GM12892 (cell line): ENCODE results near the gene PDZK1IP1.
A peak's percentile ranks its signal among the peaks of the same experiment; 100 is the strongest.

Source experiments
- DNase-seq: peaks from one replicate; pipeline ENCODE4 v3.0.0; 2011; ENCODE audit not compliant: insufficient read length
- FAIRE-seq: peaks from 2 replicates; lab custom pipeline; 2011; peaks lifted over from hg19 to GRCh38; lab: Jason Lieb, UNC
- POLR2A ChIP-seq: IDR thresholded peaks from 2 replicates; pipeline ENCODE4 v1.6.1; 2011; ENCODE audit warnings: low read depth, low read length, control low read depth
- POLR2AphosphoS5 ChIP-seq: IDR thresholded peaks from 2 replicates; pipeline ENCODE4 v1.6.1; 2011; ENCODE audit warnings: low read depth, low read length, control low read depth
- TAF1 ChIP-seq: IDR thresholded peaks from 2 replicates; pipeline ENCODE4 v1.6.1; 2011; ENCODE audit warnings: low read depth, mild to moderate bottlenecking, control low read depth, low read length, borderline replicate concordance

The PDZK1IP1 gene

GRCh38 chr1:47181955-47182675 is 7.7 kb downstream of the PDZK1IP1 start:
- no peak for DNase-seq
- FAIRE-seq, result no peak
- TF ChIP-seq POLR2A, result no peak
- no peak for TF ChIP-seq POLR2AphosphoS5
- TF ChIP-seq TAF1, result no peak

GRCh38 chr1:47181095-47181954 is 8.5 kb downstream of the PDZK1IP1 start:
- DNase-seq (no peak), FAIRE-seq (no peak)
- TF ChIP-seq POLR2AphosphoS5 (no peak), TAF1 (no peak), POLR2A (no peak)

DNA sequence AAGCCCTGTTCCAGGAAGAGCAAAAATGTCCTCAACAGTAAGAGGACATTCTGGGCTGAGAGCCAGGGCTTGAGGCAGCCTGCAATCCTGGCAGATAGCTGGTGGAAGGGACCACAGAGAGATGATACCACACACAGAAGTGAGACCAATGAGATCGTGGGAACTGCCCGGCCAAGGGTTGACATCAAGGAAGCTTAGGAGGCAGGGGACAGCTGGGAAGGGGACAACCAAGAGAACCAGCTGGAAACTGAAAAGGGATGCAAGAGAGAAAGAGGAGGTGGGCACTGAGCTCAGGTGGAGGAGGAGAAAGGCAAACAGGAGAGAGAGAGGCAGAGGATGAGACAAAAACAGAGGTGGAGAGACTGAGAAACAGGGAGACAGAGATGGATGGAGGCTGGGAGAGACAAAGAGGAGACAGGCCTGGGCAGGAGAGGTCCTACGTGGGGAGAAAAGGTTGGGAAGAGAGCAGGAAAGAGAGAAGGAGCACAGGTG is 9.2 kb downstream of the PDZK1IP1 start:
- TF ChIP-seq POLR2A (no peak), POLR2AphosphoS5 (no peak), TAF1 (no peak)
- no peak for FAIRE-seq
- DNase-seq, result no peak

- no peak for DNase-seq
- no peak for FAIRE-seq
- TF ChIP-seq POLR2AphosphoS5, result no peak
- no peak for TF ChIP-seq POLR2A
- no peak for TF ChIP-seq TAF1
These were observed 9.8 kb downstream of the PDZK1IP1 start for GRCh38 chr1:47179988-47180563.

DNA sequence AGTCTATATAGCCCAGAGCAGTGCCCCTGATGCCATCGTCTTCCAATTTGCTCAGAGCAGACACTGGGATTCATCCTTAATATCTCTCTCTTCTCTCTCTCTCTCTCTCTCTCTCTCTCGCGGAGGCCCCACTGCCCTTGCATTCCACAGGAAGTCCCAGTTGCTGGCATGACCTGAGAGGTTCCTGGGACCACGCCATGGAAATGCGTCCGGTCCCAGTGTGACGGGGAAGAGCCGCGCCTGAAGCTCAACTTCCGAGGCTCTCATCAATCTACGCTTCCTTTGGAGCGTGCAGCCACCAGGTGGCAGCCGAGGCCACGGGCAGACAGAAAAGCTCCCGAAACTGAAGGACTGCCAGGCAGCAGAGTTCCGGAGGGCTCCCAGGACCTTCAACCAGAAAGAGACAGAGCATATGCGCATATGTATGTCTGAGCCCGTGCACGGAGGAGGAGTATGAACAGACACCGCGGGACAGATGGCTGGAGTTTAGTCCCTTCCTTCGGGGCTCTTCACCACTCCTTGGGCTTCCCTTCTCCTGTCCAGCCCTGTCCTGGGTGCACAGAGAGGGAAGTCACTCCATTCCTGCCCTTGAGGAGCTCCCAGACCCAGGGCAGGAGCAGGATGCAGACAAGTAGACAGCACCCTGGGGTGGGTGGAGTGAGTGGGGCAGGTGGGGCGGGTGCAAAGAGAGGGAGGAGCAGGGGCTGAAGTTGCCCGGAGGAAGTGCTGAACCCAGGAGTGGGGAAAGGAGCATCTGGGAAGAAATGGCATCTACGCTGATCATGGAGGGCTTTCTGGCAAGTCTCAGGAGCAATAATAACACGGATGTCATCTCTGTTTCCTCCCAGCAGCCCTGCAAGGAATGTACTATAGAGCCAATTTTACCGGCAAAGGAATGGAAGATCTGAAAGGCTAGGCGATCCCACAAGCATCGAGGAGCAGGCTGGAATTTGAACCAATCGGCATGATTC is 10.5 kb downstream of the PDZK1IP1 start:
- FAIRE-seq, result peak; percentile 78
- peak; percentile 71 for DNase-seq
- TF ChIP-seq POLR2A (peak; percentile 50; the same call in 1 of the 2 replicates), POLR2AphosphoS5 (no peak), TAF1 (0 out of 2 replicates have a peak, but pooled peaks have one; percentile 44)

DNA sequence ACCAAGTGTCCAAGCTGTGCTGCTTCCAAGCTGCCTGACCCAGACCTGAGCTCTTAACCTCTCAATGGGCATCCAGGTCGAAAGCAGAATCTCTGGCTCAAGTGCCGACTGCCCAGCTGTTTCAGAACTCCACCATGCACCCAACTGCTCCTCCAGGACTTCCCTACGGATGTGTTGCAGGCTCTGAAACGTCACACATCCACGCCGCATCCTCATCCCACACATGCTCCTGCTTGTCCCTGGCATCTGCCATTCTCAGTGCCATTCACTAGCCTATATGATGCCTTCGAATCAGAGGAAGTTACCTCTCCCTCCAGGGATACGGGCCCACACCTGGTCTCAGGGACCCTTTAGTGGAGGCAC is 11.2 kb downstream of the PDZK1IP1 start:
- no peak for DNase-seq
- TF ChIP-seq POLR2AphosphoS5, result no peak
- no peak for TF ChIP-seq POLR2A
- no peak for TF ChIP-seq TAF1
- FAIRE-seq, result no peak

DNA sequence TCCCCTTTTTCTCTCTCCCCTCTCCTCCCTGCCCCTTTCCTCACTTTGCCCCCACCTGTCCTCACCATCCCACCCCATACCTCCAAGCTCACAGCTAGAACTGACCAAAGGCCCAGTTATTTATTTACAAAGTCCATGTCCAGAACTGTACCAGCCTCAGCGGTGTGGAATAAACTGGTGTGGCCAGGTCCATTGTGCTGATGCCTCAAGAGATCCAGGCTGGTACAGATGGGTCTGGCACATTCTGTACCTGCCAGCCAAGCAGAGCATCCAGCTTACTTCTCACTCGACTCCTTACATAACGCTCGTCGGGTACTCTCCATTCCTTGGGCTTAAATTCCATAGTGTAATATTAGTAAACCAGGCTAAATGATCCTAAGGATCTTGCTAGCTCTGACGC is 11.8 kb downstream of the PDZK1IP1 start:
- FAIRE-seq, result no peak
- DNase-seq, result no peak
- TF ChIP-seq POLR2A (no peak), POLR2AphosphoS5 (no peak)

- TF ChIP-seq POLR2A (no peak), POLR2AphosphoS5 (no peak), TAF1 (no peak)
- peak; percentile 74 for FAIRE-seq
These were observed 14.5 kb downstream of the PDZK1IP1 start for GRCh38 chr1:47175227-47175934.

DNA sequence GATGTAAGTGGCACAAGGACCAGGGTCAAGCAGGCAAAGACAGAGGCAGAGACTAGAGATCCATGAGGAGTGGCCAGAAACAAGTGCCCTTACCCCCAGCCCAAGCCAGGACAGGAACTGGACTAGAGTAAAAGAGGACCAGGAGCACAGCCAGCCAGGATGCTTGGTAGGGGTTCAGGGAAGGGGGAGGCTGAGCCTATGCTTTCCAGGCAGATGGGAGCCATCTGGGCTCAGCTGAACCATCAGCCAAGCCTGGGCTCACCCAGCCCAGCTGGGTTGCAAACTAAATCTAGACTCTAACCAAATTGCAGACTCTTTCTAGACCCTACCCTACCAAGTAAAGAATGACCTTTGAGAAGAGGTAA is 15.2 kb downstream of the PDZK1IP1 start:
- no peak for DNase-seq
- no peak for TF ChIP-seq POLR2AphosphoS5
- no peak for TF ChIP-seq TAF1
- no peak for TF ChIP-seq POLR2A
- FAIRE-seq, result no peak

More at GRCh38 chr1:47175227-47175934, 14.5 kb downstream of the PDZK1IP1 start:
- no peak for DNase-seq

GRCh38 chr1:47172782-47173181 is 17.1 kb downstream of the PDZK1IP1 start:
- TF ChIP-seq TAF1 (no peak), POLR2AphosphoS5 (no peak), POLR2A (no peak)
- no peak for FAIRE-seq

More at GRCh38 chr1:47172782-47173181, 17.1 kb downstream of the PDZK1IP1 start:
- DNase-seq, result no peak
